ENCODE results near the gene HBEGF.

DNA sequence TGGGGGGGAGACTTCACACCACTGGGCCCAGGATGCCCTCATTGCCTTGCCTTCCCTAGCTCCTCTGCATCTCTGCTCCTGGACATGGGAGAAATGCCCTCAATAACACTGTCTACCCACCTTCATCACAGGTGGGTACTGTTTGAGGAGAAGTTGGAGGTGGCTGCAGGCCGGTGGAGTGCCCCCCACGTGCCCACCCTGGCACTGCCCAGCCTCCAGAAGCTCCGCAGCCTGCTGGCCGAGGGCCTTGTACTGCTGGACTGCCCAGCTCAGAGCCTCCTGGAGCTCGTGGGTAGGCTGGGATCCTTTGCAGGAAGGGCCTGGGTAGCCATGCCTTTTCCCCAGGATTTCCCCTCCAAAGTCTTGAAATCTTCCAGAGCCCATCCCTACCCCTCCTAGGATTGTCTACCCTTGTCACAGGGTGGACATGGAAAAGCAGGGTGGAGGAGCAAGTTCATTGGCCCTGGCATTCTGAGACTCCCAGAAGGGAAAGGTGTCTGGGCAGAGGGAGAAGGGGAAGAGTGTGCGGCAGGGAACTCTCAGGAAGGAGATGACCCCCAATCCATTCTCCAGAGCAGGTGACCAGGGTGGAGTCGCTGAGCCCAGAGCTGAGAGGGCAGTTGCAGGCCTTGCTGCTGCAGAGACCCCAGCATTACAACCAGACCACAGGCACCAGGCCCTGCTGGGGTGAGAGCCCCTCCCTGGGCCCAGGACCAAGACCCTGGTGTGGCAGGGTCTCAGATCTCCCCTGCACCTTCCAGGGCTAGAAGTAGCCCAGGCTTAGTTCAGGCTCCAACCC lies 14.5 kb upstream of the HBEGF start:
- TF ChIP-seq RARB (CRISPR knock-in tag; IDR thresholded peaks at IDR 0.05), result no peak
- TF ChIP-seq OSR1 (CRISPR knock-in tag; IDR thresholded peaks at IDR 0.05), result no peak
- TF ChIP-seq, protein P1, sequence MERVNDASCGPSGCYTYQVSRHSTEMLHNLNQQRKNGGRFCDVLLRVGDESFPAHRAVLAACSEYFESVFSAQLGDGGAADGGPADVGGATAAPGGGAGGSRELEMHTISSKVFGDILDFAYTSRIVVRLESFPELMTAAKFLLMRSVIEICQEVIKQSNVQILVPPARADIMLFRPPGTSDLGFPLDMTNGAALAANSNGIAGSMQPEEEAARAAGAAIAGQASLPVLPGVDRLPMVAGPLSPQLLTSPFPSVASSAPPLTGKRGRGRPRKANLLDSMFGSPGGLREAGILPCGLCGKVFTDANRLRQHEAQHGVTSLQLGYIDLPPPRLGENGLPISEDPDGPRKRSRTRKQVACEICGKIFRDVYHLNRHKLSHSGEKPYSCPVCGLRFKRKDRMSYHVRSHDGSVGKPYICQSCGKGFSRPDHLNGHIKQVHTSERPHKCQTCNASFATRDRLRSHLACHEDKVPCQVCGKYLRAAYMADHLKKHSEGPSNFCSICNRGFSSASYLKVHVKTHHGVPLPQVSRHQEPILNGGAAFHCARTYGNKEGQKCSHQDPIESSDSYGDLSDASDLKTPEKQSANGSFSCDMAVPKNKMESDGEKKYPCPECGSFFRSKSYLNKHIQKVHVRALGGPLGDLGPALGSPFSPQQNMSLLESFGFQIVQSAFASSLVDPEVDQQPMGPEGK (CRISPR knock-in tag; IDR thresholded peaks at IDR 0.05; ENCODE audit: borderline replicate concordance), result no peak
- TF ChIP-seq TOX (CRISPR knock-in tag; IDR thresholded peaks at IDR 0.05; ENCODE audit: borderline replicate concordance), result no peak
- no peak for TF ChIP-seq ISL1 (CRISPR knock-in tag; IDR thresholded peaks at IDR 0.05)
- TF ChIP-seq PPARA (CRISPR knock-in tag; IDR thresholded peaks at IDR 0.05; ENCODE audit: borderline replicate concordance), result no peak
- no peak for TF ChIP-seq GLIS3 (CRISPR knock-in tag; IDR thresholded peaks at IDR 0.05)
- TF ChIP-seq ARNTL (CRISPR knock-in tag; IDR thresholded peaks at IDR 0.05; ENCODE audit: borderline replicate concordance, low read depth), result no peak
- TF ChIP-seq ESRRG (CRISPR knock-in tag; IDR thresholded peaks at IDR 0.05), result no peak
- TF ChIP-seq ZC3H10 (CRISPR knock-in tag; IDR thresholded peaks at IDR 0.05), result no peak
- TF ChIP-seq CSDC2 (CRISPR knock-in tag; IDR thresholded peaks at IDR 0.05), result no peak
- TF ChIP-seq ZNF565 (CRISPR knock-in tag; conservative IDR thresholded peaks at IDR 0.05; ENCODE audit: low read depth), result no peak
